H1 (cell line): Measurements from ENCODE around the gene IFI27L1. TPM values are rescaled to one million over a fixed set of nuclear protein-coding genes. Genes with fewer than 3 reads are reported as not detected.

Experiments used
- CTCF ChIA-PET: fragments of 300-600 bp; sonication (Branson Sonifier 250); formaldehyde crosslinking; loops from one replicate; lab custom pipeline; 2021; ENCODE audit not compliant: partially characterized antibody; lab: Charles Lee
- POLR2A ChIA-PET: fragments of 300-600 bp; sonication (Branson Sonifier 250); formaldehyde crosslinking; loops from one replicate; lab custom pipeline; 2021; ENCODE audit warnings: inconsistent platforms; ENCODE audit not compliant: partially characterized antibody; lab: Charles Lee
- DNase-seq, 2 experiments: peaks; one replicate each; pipeline versions ENCODE4 v3.0.0 to v3.0.0-alpha.2; 2010 to 2022; ENCODE audit warnings: low spot score in 2 of 2, low read depth in 1 of 2, mixed read lengths in 1 of 2
- FAIRE-seq: peaks from 2 replicates; lab custom pipeline; 2011; peaks lifted over from hg19 to GRCh38; lab: Jason Lieb, UNC
- H2AFZ ChIP-seq: 2 replicates; pipeline ENCODE4 v1.8.1; 2012; ENCODE audit warnings: low read length, inconsistent platforms
- H2AK5ac ChIP-seq: 2 replicates; pipeline ENCODE4 v1.6.1; 2013; ENCODE audit warnings: low read depth, low read length
- H2BK120ac ChIP-seq: replicated peaks from 2 replicates; pipeline ENCODE3; 2013; ENCODE audit warnings: low read depth, low read length, inconsistent platforms
- H2BK12ac ChIP-seq: 2 replicates; pipeline ENCODE4 v1.6.1; 2013; ENCODE audit warnings: low read depth, low read length
- H2BK15ac ChIP-seq: 2 replicates; pipeline ENCODE4 v1.6.1; 2013; ENCODE audit warnings: low read length
- H2BK20ac ChIP-seq: 2 replicates; pipeline ENCODE4 v1.6.1; 2013; ENCODE audit warnings: low read length
- H2BK5ac ChIP-seq: 2 replicates; pipeline ENCODE4 v1.6.1; 2013; ENCODE audit warnings: low read depth, low read length
- H3K14ac ChIP-seq: 2 replicates; pipeline ENCODE4 v1.6.1; 2013; ENCODE audit warnings: inconsistent platforms; ENCODE audit not compliant: insufficient read length
- H3K18ac ChIP-seq: 2 replicates; pipeline ENCODE4 v1.6.1; 2013; ENCODE audit warnings: low read length; ENCODE audit errors: extremely low read depth
- H3K23ac ChIP-seq: 2 replicates; pipeline ENCODE4 v1.6.1; 2013; ENCODE audit warnings: inconsistent platforms; ENCODE audit not compliant: insufficient read length
- H3K23me2 ChIP-seq: 2 replicates; pipeline ENCODE4 v1.6.1; 2013; ENCODE audit warnings: low read depth, low read length
- H3K27ac ChIP-seq: 2 replicates; pipeline ENCODE4 v1.6.1; 2011; ENCODE audit warnings: low read depth, low read length, inconsistent platforms
- H3K27me3 ChIP-seq, 4 experiments: replicated peaks in 1 of 4; 1 replicate in 1 of 4; 2 replicates in 3 of 4; pipeline versions ENCODE4 v1.6.1 to v1.8.1; 2011 to 2013; ENCODE audit warnings: low read length in 3 of 4, mild to moderate bottlenecking in 3 of 4, inconsistent platforms in 2 of 4, mixed read lengths in 2 of 4, moderate library complexity in 1 of 4; ENCODE audit not compliant: control insufficient read depth in 3 of 4, insufficient read depth in 3 of 4; ENCODE audit errors: extremely low read depth in 1 of 4
- H3K36me3 ChIP-seq, 4 experiments: 2 replicates each; pipeline versions ENCODE4 v1.6.1 to v1.8.1; 2011 to 2013; ENCODE audit warnings: mild to moderate bottlenecking in 4 of 4, low read length in 3 of 4, moderate library complexity in 2 of 4, control low read depth in 1 of 4, inconsistent platforms in 1 of 4; ENCODE audit not compliant: insufficient read depth in 4 of 4, control insufficient read depth in 2 of 4
- H3K4ac ChIP-seq: replicated peaks from 2 replicates; pipeline ENCODE3; 2013; ENCODE audit warnings: low read length, low read depth, mixed read lengths, inconsistent platforms; ENCODE audit not compliant: insufficient read length
- H3K4me1 ChIP-seq, 4 experiments: replicated peaks in 1 of 4; 1 replicate in 1 of 4; 2 replicates in 3 of 4; pipeline versions ENCODE4 v1.6.1 to v1.8.1; 2011 to 2013; ENCODE audit warnings: low read length in 3 of 4, inconsistent platforms in 2 of 4, mixed read lengths in 1 of 4; ENCODE audit not compliant: insufficient read depth in 4 of 4, control insufficient read depth in 3 of 4
- H3K4me2 ChIP-seq, 2 experiments: 2 replicates each; pipeline versions ENCODE4 v1.6.1 to v1.8.1; 2011 to 2013; ENCODE audit warnings: low read depth in 2 of 2, low read length in 2 of 2, control low read depth in 1 of 2, inconsistent platforms in 1 of 2, mild to moderate bottlenecking in 1 of 2; ENCODE audit not compliant: insufficient read depth in 1 of 2
- H3K4me3 ChIP-seq, 4 experiments: fragments of 200-600, 300-600 bp in 1 of 4; sonication (generic), shearing (Covaris generic), sonication (Bioruptor Twin) in 1 of 4; 2 replicates each; pipeline versions ENCODE4 v1.5.1 to v1.8.1; 2011 to 2016; ENCODE audit warnings: low read length in 4 of 4, low read depth in 3 of 4, control low read depth in 2 of 4, inconsistent platforms in 2 of 4, mild to moderate bottlenecking in 2 of 4, mixed read lengths in 1 of 4, moderate library complexity in 1 of 4; ENCODE audit not compliant: insufficient read depth in 2 of 4; ENCODE audit errors: extremely low read depth in 1 of 4
- H3K56ac ChIP-seq: replicated peaks from 2 replicates; pipeline ENCODE3; 2013; ENCODE audit warnings: low read depth, mild to moderate bottlenecking, mixed read lengths, low read length, inconsistent platforms; ENCODE audit not compliant: insufficient read length
- H3K79me1 ChIP-seq: 2 replicates; pipeline ENCODE4 v1.6.1; 2013; ENCODE audit warnings: low read depth, low read length, control low read depth
- H3K79me2 ChIP-seq, 2 experiments: 2 replicates each; pipeline versions ENCODE4 v1.6.1 to v1.8.1; 2012 to 2013; ENCODE audit warnings: low read length in 2 of 2, mild to moderate bottlenecking in 2 of 2, inconsistent platforms in 1 of 2; ENCODE audit not compliant: insufficient read depth in 2 of 2, control insufficient read depth in 1 of 2
- H3K9ac ChIP-seq, 4 experiments: replicated peaks in 1 of 4; 1 replicate in 1 of 4; 2 replicates in 3 of 4; pipeline versions ENCODE4 v1.6.1 to v1.8.1; 2011 to 2013; ENCODE audit warnings: low read depth in 3 of 4, low read length in 3 of 4, control low read depth in 2 of 4, mild to moderate bottlenecking in 2 of 4, moderate library complexity in 2 of 4, inconsistent platforms in 1 of 4; ENCODE audit errors: extremely low read depth in 1 of 4
- H3K9me3 ChIP-seq, 2 experiments: 2 replicates each; pipeline versions ENCODE4 v1.6.1 to v1.8.1; 2012 to 2013; ENCODE audit warnings: mild to moderate bottlenecking in 2 of 2, moderate library complexity in 2 of 2, control low read depth in 1 of 2, inconsistent platforms in 1 of 2, low read depth in 1 of 2, low read length in 1 of 2, mixed read lengths in 1 of 2; ENCODE audit not compliant: insufficient read depth in 2 of 2
- H4K20me1 ChIP-seq, 2 experiments: replicated peaks in 1 of 2; 2 replicates each; pipeline versions ENCODE3 to v1.8.1; 2011 to 2013; ENCODE audit warnings: inconsistent platforms in 2 of 2, low read length in 2 of 2, mild to moderate bottlenecking in 1 of 2; ENCODE audit not compliant: insufficient read depth in 2 of 2, control insufficient read depth in 1 of 2
- H4K5ac ChIP-seq: 2 replicates; pipeline ENCODE4 v1.6.1; 2013; ENCODE audit warnings: low read length, low read depth, mixed read lengths, inconsistent platforms; ENCODE audit not compliant: insufficient read length
- H4K8ac ChIP-seq: 2 replicates; pipeline ENCODE4 v1.8.0; 2013; ENCODE audit warnings: mild to moderate bottlenecking, moderate library complexity, low read length, inconsistent platforms; ENCODE audit not compliant: insufficient read depth; ENCODE audit errors: extremely low read depth
- H4K91ac ChIP-seq: replicated peaks from 2 replicates; pipeline ENCODE3; 2013; ENCODE audit warnings: low read length, mixed read lengths, inconsistent platforms; ENCODE audit not compliant: insufficient read length
- ATF2 ChIP-seq: IDR thresholded peaks from 2 replicates; pipeline ENCODE4 v1.6.1; 2012; ENCODE audit warnings: low read length, inconsistent platforms
- HDAC6 ChIP-seq: IDR thresholded peaks from one replicate; pipeline ENCODE4 v1.7.1; 2012; ENCODE audit warnings: low read depth, mild to moderate bottlenecking, inconsistent platforms, low read length, moderate library complexity
- POLR2A ChIP-seq, 2 experiments: IDR thresholded peaks; 1 replicate in 1 of 2; 2 replicates in 1 of 2; pipeline ENCODE4 v1.6.1; 2011; ENCODE audit warnings: low read depth in 2 of 2, low read length in 2 of 2, mild to moderate bottlenecking in 2 of 2; ENCODE audit errors: control extremely low read depth in 1 of 2
- WGBS, 2 experiments: shearing (Covaris generic) in 1 of 2; methylation state at CpG; one replicate each; pipeline versions ENCODE4 v1.1.6 to v1.1.7; 2013 to 2015; ENCODE audit warnings: low lambda C conversion rate in 2 of 2, mixed read lengths in 2 of 2, inconsistent platforms in 1 of 2, low coverage in 1 of 2, missing lambda C conversion rate in 1 of 2; ENCODE audit not compliant: insufficient replicate concordance in 2 of 2, insufficient coverage in 1 of 2, insufficient read length in 1 of 2; ENCODE audit errors: extremely low coverage in 1 of 2, missing lambda C conversion rate in 1 of 2; 5-methylcytosine and 5-hydroxymethylcytosine counted together
- polyA plus RNA-seq, 7 experiments: library from polyadenylated mRNA; depleted of rRNA in 3 of 7; stranded (reverse) in 5 of 7; unstranded in 2 of 7; fragments of >200 nt in 5 of 7; fragments of 200-250 nt in 2 of 7; gene quantifications; 1 replicate in 5 of 7; 2 replicates in 1 of 7; 4 replicates in 1 of 7; pipeline versions ENCODE4 v1.2.1 to v1.2.3, GENCODE V29; 2011 to 2013; ENCODE audit warnings: missing spikeins in 2 of 7, mixed read lengths in 2 of 7
- total RNA-seq: library from RNA; stranded (reverse); fragmentation: NEBNext Ultra II Directional; extraction: Animal tissue kit (Norgen Biotek cat#: 25700); gene quantifications from 2 replicates; pipeline ENCODE4 v1.2.1, GENCODE V29; 2021

The IFI27L1 gene
- total and polyA plus RNA-seq, 2 of the 8 experiments (the other 6 are each of a cell fraction or from before 2014, with no cell fraction given), result 21.2 to 30.5 TPM

- POLR2A ChIA-PET, result interaction anchor here (1.9 to 3.7 kb wide), 2 partner anchors 9 to 13 kb away, joined by 4 to 11 read pairs; partner anchors contain the start of gene IFI27L2
These were observed 34.5 kb downstream of the IFI27L1 start for GRCh38 chr14:94115631-94116030.

More at GRCh38 chr14:94115631-94116030, 34.5 kb downstream of the IFI27L1 start:
- no peak overlapping the region for H3K4me3 ChIP-seq
- H3K23ac ChIP-seq, result no peak overlapping the region
- H2BK20ac ChIP-seq, result no peak overlapping the region
- no peak overlapping the region for H2AFZ ChIP-seq
- no peak overlapping the region for H4K8ac ChIP-seq
- no peak overlapping the region for H3K9ac ChIP-seq
- CTCF ChIA-PET, result interaction anchor here (0.9 to 1.7 kb wide), 6 partner anchors 21 to 112 kb away, joined by 3 to 7 read pairs (median 4); no protein-coding TSS in a partner anchor
- FAIRE-seq (no peak), DNase-seq (no peak)
- no peak overlapping the region for H2BK120ac ChIP-seq
- WGBS, 2 experiments, result 89% methylated on average over 15 of the region's 15 CpGs; no CpG with 5 or more reads in 1 of the 2 experiments
- peaks cover 2 to 7% of the 10 kb centered on the region in 2 experiments; a peak in 1 of 4 replicates for H3K9me3 ChIP-seq
- no peaks in the 10 kb centered on the region for H3K79me2 ChIP-seq
- H3K4me1 ChIP-seq, result no peaks in the 10 kb centered on the region
- no peak overlapping the region for H4K5ac ChIP-seq
- TF ChIP-seq HDAC6, result no peak
- TF ChIP-seq POLR2A (IDR thresholded peaks at IDR 0.05; ENCODE audit: control extremely low read depth in 1 of 2, low read depth in 2 of 2, low read length in 2 of 2), result no peak
- TF ChIP-seq ATF2, result no peak
- H2BK5ac ChIP-seq, result no peak overlapping the region
- H3K79me1 ChIP-seq, result no peaks in the 10 kb centered on the region
- no peaks in the 10 kb centered on the region for H4K20me1 ChIP-seq
- H3K36me3 ChIP-seq, result no peaks in the 10 kb centered on the region
- no peak overlapping the region for H3K4me2 ChIP-seq
- H3K14ac ChIP-seq, result no peak overlapping the region
- no peak overlapping the region for H3K18ac ChIP-seq
- no peak overlapping the region for H3K27ac ChIP-seq
- no peak overlapping the region for H3K4ac ChIP-seq
- H4K91ac ChIP-seq, result no peak overlapping the region
- no peak overlapping the region for H2AK5ac ChIP-seq
- no peak overlapping the region for H3K56ac ChIP-seq
- no peaks in the 10 kb centered on the region for H3K23me2 ChIP-seq
- H2BK12ac ChIP-seq, result no peak overlapping the region
- H2BK15ac ChIP-seq, result no peak overlapping the region
- H3K27me3 ChIP-seq, result no peaks in the 10 kb centered on the region; a peak in 1 of 7 replicates
